ENCODE measurements around the gene CACNA1B.

Gene CACNA1B

GRCh38 chr9:137967280-137967953, 89.8 kb downstream of the CACNA1B start:
- no peak for DNase-seq (ENCODE audit: low read depth)

GRCh38 chr9:137968235-137968634, 90.7 kb downstream of the CACNA1B start:
- DNase-seq (ENCODE audit: low read depth), result no peak

- no peak for DNase-seq (ENCODE audit: low read depth)
These were observed 91.4 kb downstream of the CACNA1B start for GRCh38 chr9:137969008-137969407.

GRCh38 chr9:137969685-137970084, 92.1 kb downstream of the CACNA1B start:
- DNase-seq (ENCODE audit: low read depth), result no peak

GRCh38 chr9:137970098-137970497, 92.5 kb downstream of the CACNA1B start:
- no peak for DNase-seq (ENCODE audit: low read depth)

- DNase-seq (ENCODE audit: low read depth), result no peak
These were observed 93.3 kb downstream of the CACNA1B start for GRCh38 chr9:137970686-137971476.

- no peak for DNase-seq (ENCODE audit: low read depth)
These were observed 94.0 kb downstream of the CACNA1B start for GRCh38 chr9:137971477-137972138.

GRCh38 chr9:137972355-137972987, 94.9 kb downstream of the CACNA1B start:
- DNase-seq (ENCODE audit: low read depth), result no peak

GRCh38 chr9:137972988-137973470, 95.4 kb downstream of the CACNA1B start:
- DNase-seq (ENCODE audit: low read depth), result no peak

- no peak for DNase-seq (ENCODE audit: low read depth)
These were observed 96.3 kb downstream of the CACNA1B start for GRCh38 chr9:137973829-137974416.

GRCh38 chr9:137974746-137975526, 97.4 kb downstream of the CACNA1B start:
- DNase-seq (ENCODE audit: low read depth), result no peak

GRCh38 chr9:137975527-137975913, 97.9 kb downstream of the CACNA1B start:
- DNase-seq (ENCODE audit: low read depth), result no peak

- no peak for DNase-seq (ENCODE audit: low read depth)
These were observed 98.5 kb downstream of the CACNA1B start for GRCh38 chr9:137975936-137976565.

- DNase-seq (ENCODE audit: low read depth), result no peak
These were observed 100.1 kb downstream of the CACNA1B start for GRCh38 chr9:137977571-137978261.

GRCh38 chr9:137978262-137978714, 100.7 kb downstream of the CACNA1B start:
- no peak for DNase-seq (ENCODE audit: low read depth)

GRCh38 chr9:137982200-137982599, 104.6 kb downstream of the CACNA1B start:
- DNase-seq (ENCODE audit: low read depth), result no peak

- no peak for DNase-seq (ENCODE audit: low read depth)
These were observed 106.4 kb downstream of the CACNA1B start for GRCh38 chr9:137984005-137984404.

- no peak for DNase-seq (ENCODE audit: low read depth)
These were observed 107.1 kb downstream of the CACNA1B start for GRCh38 chr9:137984520-137985257.

GRCh38 chr9:137985637-137986071, 108.1 kb downstream of the CACNA1B start:
- no peak for DNase-seq (ENCODE audit: low read depth)
